Activated T-cell treated with anti-CD3 and anti-CD28 coated beads for 24 hours (primary cell): ENCODE measurements around the gene NRXN3.
"Not testable (repeated sequence)": the region's sequence is repeated elsewhere in the genome, so short reads cannot be mapped to it uniquely, and the experiment has no call there.

Experiments used
- DNase-seq: peaks from one replicate; pipeline ENCODE4 v3.0.0-alpha.2; 2020; ENCODE audit warnings: low read depth

The NRXN3 gene

GRCh38 chr14:79011091-79011919 lies 841.1 kb downstream of the NRXN3 start:
- no peak for DNase-seq

GRCh38 chr14:79011920-79012204 lies 841.7 kb downstream of the NRXN3 start:
- DNase-seq = no peak

DNA sequence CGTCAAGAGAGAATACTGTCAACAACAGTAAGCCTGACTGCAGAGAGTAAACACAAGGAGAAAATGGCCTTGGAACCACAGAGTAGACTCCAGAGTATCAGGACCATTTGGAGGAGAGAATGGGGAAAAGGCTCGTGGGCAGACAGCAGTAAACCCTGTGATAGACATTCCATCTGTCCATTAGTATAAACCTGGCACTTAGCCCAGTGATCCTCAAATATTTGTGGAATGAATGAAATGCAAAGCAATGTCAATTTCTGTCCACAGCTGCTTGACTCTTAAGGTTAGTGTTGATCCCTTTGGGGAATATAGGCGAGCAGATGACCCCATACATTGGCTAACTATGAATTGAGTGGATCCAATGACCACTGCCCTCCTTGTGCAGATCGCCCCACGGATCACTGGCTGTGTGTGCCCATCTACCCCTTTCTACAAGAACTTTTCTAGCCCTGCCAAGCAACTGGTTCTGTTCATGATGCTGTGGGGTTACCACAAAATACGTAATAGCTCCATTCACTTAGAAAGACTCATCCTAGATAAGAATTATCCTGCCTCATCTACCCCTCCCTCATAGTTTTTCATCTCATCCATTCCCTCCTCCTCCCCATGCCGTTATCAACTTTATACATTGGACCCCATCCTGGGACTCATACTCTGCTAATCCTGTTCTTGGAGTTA lies 846.8 kb downstream of the NRXN3 start:
- DNase-seq = no peak

- DNase-seq = no peak
These were observed 847.4 kb downstream of the NRXN3 start for GRCh38 chr14:79017561-79017960.

GRCh38 chr14:79018836-79019235 lies 848.7 kb downstream of the NRXN3 start:
- no peak for DNase-seq

- DNase-seq = not testable (repeated sequence)
These were observed 849.7 kb downstream of the NRXN3 start for GRCh38 chr14:79019898-79020297.

DNA sequence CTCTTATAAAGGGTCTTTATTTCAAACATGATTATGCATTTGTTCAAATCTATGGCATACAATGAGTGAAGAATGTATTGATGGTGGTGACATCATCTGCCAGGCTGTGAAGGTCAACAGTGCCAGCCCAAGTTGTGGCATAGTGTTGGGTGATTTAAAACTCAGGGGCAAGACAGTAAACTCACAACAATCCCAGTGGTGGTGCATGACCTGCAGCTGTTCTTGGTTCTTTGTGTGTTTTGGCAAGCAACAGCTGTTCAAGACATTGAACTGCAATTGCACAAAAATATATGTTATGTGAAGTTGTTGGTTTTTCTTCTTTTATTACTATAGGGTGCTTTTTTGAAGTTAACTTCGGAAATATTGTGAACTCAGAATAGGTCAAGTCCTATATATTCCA lies 851.6 kb downstream of the NRXN3 start:
- DNase-seq = no peak

- DNase-seq = no peak
These were observed 857.0 kb downstream of the NRXN3 start for GRCh38 chr14:79027138-79027537.

DNA sequence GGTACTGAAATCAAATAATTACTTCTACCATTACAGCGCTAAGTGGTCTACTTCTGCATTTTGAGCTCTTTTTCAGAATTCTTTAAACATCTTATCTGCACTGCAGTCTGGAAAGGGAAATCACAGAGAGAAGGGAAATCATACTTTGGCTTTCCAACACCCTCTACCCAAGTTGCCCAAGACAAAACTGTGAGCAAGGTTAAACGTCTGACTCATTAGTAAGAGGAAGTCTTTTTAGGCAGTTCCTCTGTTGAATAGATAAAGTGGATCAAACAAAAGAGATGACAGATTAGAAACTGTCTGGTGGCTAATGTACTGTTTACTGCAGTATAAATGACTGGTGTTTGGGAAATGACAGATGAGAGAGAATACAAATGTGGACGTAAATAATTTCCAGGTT lies 858.1 kb downstream of the NRXN3 start:
- DNase-seq = no peak

DNA sequence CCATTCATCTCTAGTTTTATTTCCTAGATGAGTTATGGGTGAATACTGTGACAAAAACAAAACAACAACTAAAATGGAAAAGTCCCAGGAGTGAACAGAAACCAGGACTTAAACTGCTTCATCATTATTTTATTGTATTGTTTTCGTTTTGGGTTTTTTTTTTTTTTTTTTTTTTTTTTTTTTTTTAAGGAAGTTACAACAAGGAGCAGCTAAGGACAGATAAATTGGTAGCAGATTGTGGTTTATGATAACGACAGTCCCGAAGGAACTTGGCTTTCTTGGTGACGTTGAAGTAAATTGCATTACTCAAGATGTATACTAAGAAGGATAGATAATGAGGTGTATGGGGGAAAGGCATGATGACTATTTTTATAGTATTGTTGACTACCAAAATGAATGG lies 866.3 kb downstream of the NRXN3 start:
- DNase-seq = no peak

GRCh38 chr14:79037106-79037505 lies 866.9 kb downstream of the NRXN3 start:
- no peak for DNase-seq

GRCh38 chr14:79037593-79037992 lies 867.4 kb downstream of the NRXN3 start:
- no peak for DNase-seq

DNA sequence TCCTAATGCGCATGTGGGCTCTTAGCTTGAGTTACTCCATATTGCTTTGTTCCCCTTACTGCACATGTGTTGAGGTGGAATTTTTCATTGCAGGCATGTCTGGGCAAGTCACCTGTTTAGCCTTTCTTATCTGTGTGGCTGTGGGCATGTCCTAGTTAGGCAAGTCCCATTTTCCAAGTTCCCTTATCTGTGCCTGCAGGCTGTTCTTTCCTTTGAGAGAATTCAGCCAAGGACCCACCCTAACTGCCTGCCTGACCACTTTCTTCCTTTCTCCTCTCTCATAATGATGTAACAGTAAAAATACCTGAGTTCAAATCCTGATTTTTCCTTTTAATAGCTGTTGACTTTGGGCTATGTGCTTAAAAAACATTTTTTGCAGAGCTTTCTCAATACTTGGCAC lies 870.6 kb downstream of the NRXN3 start:
- no peak for DNase-seq

- DNase-seq = no peak
These were observed 873.2 kb downstream of the NRXN3 start for GRCh38 chr14:79043194-79043889.

DNA sequence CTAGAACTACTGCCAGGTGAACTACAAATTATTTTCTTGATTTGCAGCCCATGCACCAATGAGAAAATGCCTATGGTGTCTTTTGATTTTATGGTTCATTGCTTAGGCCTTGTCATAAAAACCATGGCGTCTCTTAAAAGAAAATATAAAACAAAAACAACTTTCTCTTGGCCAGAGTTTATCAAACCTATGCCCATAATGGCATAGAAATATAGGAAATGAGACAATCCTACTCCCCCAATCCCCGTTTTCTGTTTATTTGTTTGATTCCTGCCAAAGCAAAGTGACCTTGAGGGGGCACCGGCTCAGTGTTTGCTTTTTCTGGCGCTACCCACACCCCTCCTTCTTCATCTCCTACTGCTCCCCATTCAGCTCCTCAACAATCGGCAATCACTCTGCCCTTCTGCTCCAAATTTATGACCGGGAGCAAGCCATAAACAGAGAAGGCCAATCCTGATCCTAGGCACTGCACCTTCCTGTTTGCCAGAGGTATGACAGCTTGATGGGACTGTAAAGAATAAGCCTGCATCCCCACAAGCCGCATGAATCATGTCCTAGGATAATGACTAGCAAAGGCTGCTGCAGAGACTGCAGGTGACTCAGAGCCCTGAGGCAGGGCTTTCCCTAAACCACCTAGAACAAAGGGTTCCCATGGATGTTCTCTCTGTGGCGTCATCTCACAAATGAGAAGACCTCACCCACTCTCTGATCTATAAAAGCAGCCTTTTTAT lies 874.9 kb downstream of the NRXN3 start:
- DNase-seq = no peak

DNA sequence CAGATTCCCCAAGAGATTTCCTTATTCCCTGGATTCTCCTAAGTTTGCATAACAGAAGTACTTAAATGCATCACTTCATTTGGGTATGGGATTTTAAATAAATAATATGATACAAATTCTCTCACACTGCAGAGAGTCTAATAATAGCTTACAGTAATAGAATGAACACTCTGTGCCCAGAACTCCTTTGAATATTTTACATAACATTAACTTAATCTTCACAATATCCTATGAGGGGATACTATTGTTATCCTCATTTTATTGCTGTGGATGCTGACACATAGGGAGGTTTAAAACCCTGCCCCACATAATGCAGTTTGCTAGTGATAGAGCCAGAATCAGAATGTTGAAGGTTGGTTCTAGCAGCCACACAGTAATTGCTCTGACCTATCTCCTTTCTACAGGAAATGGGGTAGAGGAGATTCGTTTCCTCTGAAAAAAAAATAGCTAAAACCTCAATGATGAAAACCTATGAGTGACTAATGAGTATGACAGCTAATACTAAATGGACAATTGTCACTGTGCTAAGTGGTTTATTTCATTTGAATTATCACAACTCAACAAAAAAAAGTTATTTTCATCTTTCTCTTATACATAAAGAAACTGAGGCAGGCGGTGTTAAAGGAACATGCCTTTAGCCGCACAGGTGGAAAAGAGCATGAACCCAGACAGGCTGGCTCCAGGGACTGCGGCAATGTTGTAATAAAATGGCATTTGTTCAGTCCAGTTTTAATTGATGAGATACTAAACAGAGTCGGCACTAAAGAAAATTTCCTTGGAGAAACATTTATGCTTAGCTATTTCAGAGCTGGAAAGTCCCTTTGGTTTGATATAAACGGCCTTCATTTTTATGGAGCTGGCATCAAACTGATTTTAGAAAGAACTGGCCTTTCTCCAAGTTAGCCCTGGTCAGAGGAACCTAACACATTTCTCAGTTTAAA lies 880.9 kb downstream of the NRXN3 start:
- no peak for DNase-seq

- no peak for DNase-seq
These were observed 881.6 kb downstream of the NRXN3 start for GRCh38 chr14:79051742-79052141.

- no peak for DNase-seq
These were observed 886.7 kb downstream of the NRXN3 start for GRCh38 chr14:79056879-79057278.

GRCh38 chr14:79057333-79057732 lies 887.2 kb downstream of the NRXN3 start:
- DNase-seq = no peak

- DNase-seq = no peak
These were observed 892.1 kb downstream of the NRXN3 start for GRCh38 chr14:79062226-79062625.

GRCh38 chr14:79064214-79064613 lies 894.0 kb downstream of the NRXN3 start:
- no peak for DNase-seq
